HCT116 (cell line): ENCODE data around the gene LIM2. TPM values are rescaled to one million over a fixed set of nuclear protein-coding genes. Genes with fewer than 3 reads are reported as not detected.

Source experiments
- ATAC-seq: fragments of 200-7000 bp; cut with Tn5 transposase; 2 replicates; pipeline ENCODE4 v1.9.1; 2020; ENCODE audit warnings: mild to moderate bottlenecking, moderate library complexity
- BruUV-seq: library from RNA; stranded (reverse); fragments of 400-500 nt; replicated peaks from 2 replicates; lab custom pipeline; 2021; lab: Mats Ljungman, UMichigan
- CTCF ChIA-PET: fragments of 300-600 bp; sonication (Branson Sonifier 250); formaldehyde crosslinking; loops from one replicate; lab custom pipeline; 2021; ENCODE audit warnings: antibody characterized with exemption; lab: Charles Lee
- POLR2A ChIA-PET: fragments of 300-600, 350-600 bp; sonication (Branson Sonifier 250); formaldehyde crosslinking; loops from one replicate; lab custom pipeline; 2021; ENCODE audit warnings: antibody characterized with exemption; lab: Charles Lee
- RAD21 ChIA-PET, 2 experiments: fragments of 300-600 bp; sonication (Branson Sonifier 250); formaldehyde crosslinking; loops; one replicate each; lab custom pipeline; 2023; ENCODE audit warnings: low total read pairs in 2 of 2; ENCODE audit not compliant: uncharacterized antibody in 2 of 2, unreplicated experiment in 2 of 2, low non-redundant PET in 1 of 2; lab: Charles Lee
- DNase-seq: peaks from one replicate; pipeline ENCODE4 v3.0.0-alpha.2; 2010; ENCODE audit warnings: low read depth, low spot score
- H2AFZ ChIP-seq: fragments of 200-600 bp; shearing (Covaris generic), sonication (generic); 2 replicates; pipeline ENCODE4 v1.6.1; 2017; ENCODE audit warnings: low read depth, mixed run types, mixed read lengths, antibody characterized with exemption, low read length; ENCODE audit not compliant: poor library complexity, severe bottlenecking
- H3K27ac ChIP-seq: 2 replicates; pipeline ENCODE4 v1.5.1; 2012; ENCODE audit warnings: low read depth, low read length
- H3K27me3 ChIP-seq: fragments of 200-600 bp; sonication (generic); 2 replicates; pipeline ENCODE4 v1.6.1; 2016; ENCODE audit warnings: mixed run types, low read length, mixed read lengths; ENCODE audit not compliant: insufficient read depth
- H3K36me3 ChIP-seq, 2 experiments: fragments of 200-500 bp in 1 of 2; fragments of 200-600 bp in 1 of 2; sonication (Bioruptor generic) in 1 of 2; sonication (generic) in 1 of 2; 2 replicates each; pipeline versions ENCODE4 v1.5.1 to v1.6.1; 2014 to 2016; ENCODE audit warnings: low read length in 2 of 2, inconsistent platforms in 1 of 2, mixed read lengths in 1 of 2, mixed run types in 1 of 2; ENCODE audit not compliant: insufficient read depth in 2 of 2, control insufficient read depth in 1 of 2
- H3K4me1 ChIP-seq, 2 experiments: fragments of 200-600 bp in 1 of 2; sonication (generic) in 1 of 2; 2 replicates each; pipeline versions ENCODE4 v1.5.1 to v1.6.1; 2012 to 2017; ENCODE audit warnings: low read length in 2 of 2, inconsistent platforms in 1 of 2, mild to moderate bottlenecking in 1 of 2, mixed read lengths in 1 of 2, mixed run types in 1 of 2, moderate library complexity in 1 of 2; ENCODE audit not compliant: insufficient read depth in 2 of 2, control insufficient read depth in 1 of 2
- H3K4me2 ChIP-seq: fragments of 200-600 bp; sonication (generic); 2 replicates; pipeline ENCODE4 v1.6.1; 2017; ENCODE audit warnings: mixed run types, low read length, mixed read lengths
- H3K4me3 ChIP-seq, 2 experiments: fragments of 200-600 bp in 1 of 2; sonication (generic) in 1 of 2; replicated peaks in 1 of 2; 2 replicates each; pipeline ENCODE4 v1.5.1; 2011 to 2016; ENCODE audit warnings: low read length in 2 of 2, control low read depth in 1 of 2, low read depth in 1 of 2, mild to moderate bottlenecking in 1 of 2, mixed read lengths in 1 of 2, mixed run types in 1 of 2
- H3K79me2 ChIP-seq: fragments of 200-600 bp; sonication (generic); 2 replicates; pipeline ENCODE4 v1.6.1; 2017; ENCODE audit warnings: mild to moderate bottlenecking, mixed run types, low read length, moderate library complexity, mixed read lengths; ENCODE audit not compliant: insufficient read depth
- H3K9ac ChIP-seq: fragments of 200-600 bp; sonication (generic); 2 replicates; pipeline ENCODE4 v1.6.1; 2016; ENCODE audit warnings: low read length, mixed read lengths
- H3K9me2 ChIP-seq: fragments of 200-600 bp; sonication (generic), shearing (Covaris generic); 2 replicates; pipeline ENCODE4 v1.6.1; 2017; ENCODE audit warnings: mixed run types, mild to moderate bottlenecking, moderate library complexity; ENCODE audit not compliant: insufficient read depth
- H3K9me3 ChIP-seq, 2 experiments: fragments of 200-500 bp in 1 of 2; fragments of 200-600 bp in 1 of 2; sonication (Bioruptor generic) in 1 of 2; sonication (generic) in 1 of 2; 2 replicates each; pipeline ENCODE4 v1.6.1; 2014 to 2017; ENCODE audit warnings: low read length in 2 of 2, mixed read lengths in 2 of 2, inconsistent platforms in 1 of 2, low read depth in 1 of 2, mild to moderate bottlenecking in 1 of 2, mixed run types in 1 of 2, moderate library complexity in 1 of 2; ENCODE audit not compliant: control insufficient read depth in 1 of 2, insufficient read depth in 1 of 2
- H4K20me1 ChIP-seq: fragments of 200-600 bp; sonication (generic), shearing (Covaris generic); 2 replicates; pipeline ENCODE4 v1.6.1; 2017; ENCODE audit warnings: mixed run types, mild to moderate bottlenecking, moderate library complexity; ENCODE audit not compliant: insufficient read depth
- CBX3 ChIP-seq: IDR thresholded peaks from 2 replicates; pipeline ENCODE4 v1.6.1; 2012; ENCODE audit warnings: low read depth
- CEBPB ChIP-seq: IDR thresholded peaks from 2 replicates; pipeline ENCODE4 v1.6.1; 2012; ENCODE audit warnings: low read depth
- ELF1 ChIP-seq: IDR thresholded peaks from 2 replicates; pipeline ENCODE4 v1.6.1; 2012; ENCODE audit warnings: low read depth, borderline replicate concordance
- EZH2 ChIP-seq: fragments of 200-600 bp; sonication (generic); IDR thresholded peaks from 2 replicates; pipeline ENCODE4 v1.6.1; 2017; ENCODE audit warnings: antibody characterized with exemption, mixed run types
- FOSL1 ChIP-seq: IDR thresholded peaks from 2 replicates; pipeline ENCODE4 v1.6.1; 2012; ENCODE audit warnings: low read depth
- JUND ChIP-seq: IDR thresholded peaks from 2 replicates; pipeline ENCODE4 v1.6.1; 2012
- POLR2A ChIP-seq: IDR thresholded peaks from 2 replicates; pipeline ENCODE4 v1.7.0; 2011; ENCODE audit warnings: borderline replicate concordance; ENCODE audit not compliant: insufficient read depth, insufficient read length; ENCODE audit errors: extremely low read depth
- POLR2AphosphoS5 ChIP-seq: IDR thresholded peaks from 2 replicates; pipeline ENCODE4 v1.6.1; 2011; ENCODE audit warnings: mild to moderate bottlenecking, low read depth, low read length, moderate library complexity
- RAD21 ChIP-seq: IDR thresholded peaks from 2 replicates; pipeline ENCODE4 v1.6.1; 2012; ENCODE audit warnings: low read depth, mild to moderate bottlenecking
- SIN3A ChIP-seq: IDR thresholded peaks from 2 replicates; pipeline ENCODE4 v1.6.1; 2012; ENCODE audit warnings: low read depth
- SRF ChIP-seq: IDR thresholded peaks from 2 replicates; pipeline ENCODE4 v1.6.1; 2012; ENCODE audit warnings: low read depth
- TCF7L2 ChIP-seq: IDR thresholded peaks from 2 replicates; pipeline ENCODE4 v1.7.0; 2011; ENCODE audit warnings: borderline replicate concordance, inconsistent platforms; ENCODE audit not compliant: insufficient read depth, insufficient read length; ENCODE audit errors: extremely low read depth
- YY1 ChIP-seq: IDR thresholded peaks from 2 replicates; pipeline ENCODE4 v1.6.1; 2011; ENCODE audit warnings: low read length, low read depth, moderate library complexity, mild to moderate bottlenecking; ENCODE audit not compliant: insufficient replicate concordance; ENCODE audit errors: extremely low read depth
- ZNF274 ChIP-seq: fragments of 200-500 bp; sonication (Bioruptor generic); IDR thresholded peaks from 2 replicates; pipeline ENCODE4 v1.6.1; 2014; ENCODE audit warnings: mild to moderate bottlenecking, low read depth, low read length, inconsistent platforms
- intact Hi-C: fragments of 100-400 bp; cut with micrococcal nuclease; formaldehyde crosslinking; loops from 2 replicates; pipeline ENCODE4 v1.10.0; 2022
- total RNA-seq: library from RNA; stranded (reverse); gene quantifications from one replicate; pipeline ENCODE4 v1.2.1, GENCODE V29; 2021; ENCODE audit not compliant: unreplicated experiment
- TF ChIP-seq, protein P1 (sequence below): IDR thresholded peaks from 2 replicates; pipeline ENCODE4 v1.6.1; 2011; ENCODE audit warnings: mild to moderate bottlenecking, low read length, moderate library complexity; ENCODE audit not compliant: insufficient replicate concordance; ENCODE audit errors: extremely low read depth
- TF ChIP-seq, protein P2 (sequence below): IDR thresholded peaks from 2 replicates; pipeline ENCODE4 v1.6.1; 2012
- TF ChIP-seq, protein P3 (sequence below), 3 experiments: fragments of 200-600 bp in 1 of 3; sonication (generic) in 1 of 3; IDR thresholded peaks in 2 of 3; conservative IDR thresholded peaks in 1 of 3; 2 replicates each; pipeline ENCODE4 v1.5.1; 2012 to 2017; ENCODE audit warnings: low read depth in 2 of 3, low read length in 2 of 3, antibody characterized with exemption in 1 of 3, borderline replicate concordance in 1 of 3, control low read depth in 1 of 3, mild to moderate bottlenecking in 1 of 3, mixed read lengths in 1 of 3, mixed run types in 1 of 3, moderate library complexity in 1 of 3; ENCODE audit not compliant: insufficient read depth in 1 of 3
- TF ChIP-seq, protein P4 (sequence below): IDR thresholded peaks from 2 replicates; pipeline ENCODE4 v1.6.1; 2012

Gene LIM2
- total RNA-seq, 1 experiment from 2014 or later = not detected

DNA sequence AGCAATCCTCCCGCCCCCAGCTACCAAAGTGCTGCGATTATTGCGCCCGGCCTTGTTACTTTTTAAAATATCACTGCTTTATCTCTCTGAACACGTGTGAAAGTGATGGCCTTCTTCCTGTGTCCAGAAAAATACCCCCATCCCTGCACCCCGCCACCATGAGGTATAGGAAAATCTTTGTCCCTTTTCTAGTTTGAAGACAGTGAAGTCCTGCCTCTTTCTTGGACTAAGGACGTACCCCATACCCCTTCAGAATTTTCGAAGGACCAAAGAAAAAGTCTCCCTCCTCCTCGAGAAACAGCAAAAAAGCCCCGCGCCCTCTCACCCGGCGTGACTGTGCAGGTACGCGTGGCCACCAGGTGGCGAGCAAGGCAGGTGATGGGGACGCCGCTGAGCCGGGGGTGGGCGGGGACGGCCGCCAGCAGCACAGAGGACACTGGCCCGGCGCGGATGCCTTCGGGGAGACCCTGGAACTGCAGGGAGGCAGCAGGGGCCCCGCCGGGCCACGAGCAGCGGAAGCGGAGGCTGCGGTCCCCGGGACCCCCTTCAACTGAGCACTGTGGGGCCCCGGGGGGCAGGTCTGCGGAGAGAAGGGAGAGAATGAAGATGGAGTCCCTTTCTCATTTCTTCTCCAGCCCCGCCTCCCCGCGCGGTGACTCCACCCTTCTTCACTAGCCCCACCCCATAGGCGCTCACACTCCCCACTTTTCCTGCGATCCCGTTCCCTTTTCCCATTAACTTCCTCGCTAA, 49.0 kb downstream of the LIM2 start:
- H3K79me2 ChIP-seq = no peaks in the 10 kb centered on the region
- peak overlapping the region; percentile 95 for H2AFZ ChIP-seq
- DNase-seq (peak; percentile 56), ATAC-seq (peak; percentile 76)
- H3K36me3 ChIP-seq = no peaks in the 10 kb centered on the region
- intact Hi-C loops = loop anchor here (1.0 kb wide), 5 partner anchors 29 to 319 kb away; no protein-coding TSS in a partner anchor
- H3K9ac ChIP-seq = peak overlapping the region; percentile 70
- POLR2A ChIA-PET = interaction anchor here (0.9 to 1.7 kb wide), 2 partner anchors 21 to 29 kb away, joined by 5 to 12 read pairs; no protein-coding TSS in a partner anchor
- no peaks in the 10 kb centered on the region for H3K9me3 ChIP-seq
- H4K20me1 ChIP-seq = no peaks in the 10 kb centered on the region
- no peaks in the 10 kb centered on the region for H3K9me2 ChIP-seq
- RAD21 ChIA-PET = interaction anchor here in 1 of 2 experiments (0.6 to 1.0 kb wide), 3 partner anchors 69 to 101 kb away, joined by 3 to 4 read pairs (median 4); no protein-coding TSS in a partner anchor
- H3K4me3 ChIP-seq = peak overlapping the region; percentile 54 to 67
- CTCF ChIA-PET = interaction anchor here (0.7 to 1.6 kb wide), 10 partner anchors 14 to 323 kb away, joined by 3 to 21 read pairs (median 7); no protein-coding TSS in a partner anchor
- peaks cover 5 to 45% of the 10 kb centered on the region in 2 experiments; a peak in 3 of 4 replicates for H3K4me1 ChIP-seq
- H3K4me2 ChIP-seq = peak overlapping the region; percentile 90
- no TSS peak for BruUV-seq
- H3K27me3 ChIP-seq = no peaks in the 10 kb centered on the region
- H3K27ac ChIP-seq = peak overlapping the region; percentile 55
- TF ChIP-seq FOSL1 = no peak
- no peak for TF ChIP-seq JUND
- peak; percentile 34; the same call in 1 of the 2 replicates for TF ChIP-seq POLR2AphosphoS5
- TF ChIP-seq SRF = no peak
- TF ChIP-seq, protein P1, sequence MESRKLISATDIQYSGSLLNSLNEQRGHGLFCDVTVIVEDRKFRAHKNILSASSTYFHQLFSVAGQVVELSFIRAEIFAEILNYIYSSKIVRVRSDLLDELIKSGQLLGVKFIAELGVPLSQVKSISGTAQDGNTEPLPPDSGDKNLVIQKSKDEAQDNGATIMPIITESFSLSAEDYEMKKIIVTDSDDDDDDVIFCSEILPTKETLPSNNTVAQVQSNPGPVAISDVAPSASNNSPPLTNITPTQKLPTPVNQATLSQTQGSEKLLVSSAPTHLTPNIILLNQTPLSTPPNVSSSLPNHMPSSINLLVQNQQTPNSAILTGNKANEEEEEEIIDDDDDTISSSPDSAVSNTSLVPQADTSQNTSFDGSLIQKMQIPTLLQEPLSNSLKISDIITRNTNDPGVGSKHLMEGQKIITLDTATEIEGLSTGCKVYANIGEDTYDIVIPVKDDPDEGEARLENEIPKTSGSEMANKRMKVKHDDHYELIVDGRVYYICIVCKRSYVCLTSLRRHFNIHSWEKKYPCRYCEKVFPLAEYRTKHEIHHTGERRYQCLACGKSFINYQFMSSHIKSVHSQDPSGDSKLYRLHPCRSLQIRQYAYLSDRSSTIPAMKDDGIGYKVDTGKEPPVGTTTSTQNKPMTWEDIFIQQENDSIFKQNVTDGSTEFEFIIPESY = no peak
- no peak for TF ChIP-seq EZH2
- no peak for TF ChIP-seq CEBPB
- TF ChIP-seq ELF1 = no peak
- TF ChIP-seq CBX3 = no peak
- TF ChIP-seq TCF7L2 = no peak
- TF ChIP-seq, protein P2, sequence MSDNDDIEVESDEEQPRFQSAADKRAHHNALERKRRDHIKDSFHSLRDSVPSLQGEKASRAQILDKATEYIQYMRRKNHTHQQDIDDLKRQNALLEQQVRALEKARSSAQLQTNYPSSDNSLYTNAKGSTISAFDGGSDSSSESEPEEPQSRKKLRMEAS = peak; percentile 70; the same call in 1 of the 2 replicates
- TF ChIP-seq SIN3A = no peak
- no peak for TF ChIP-seq POLR2A
- TF ChIP-seq, protein P3, sequence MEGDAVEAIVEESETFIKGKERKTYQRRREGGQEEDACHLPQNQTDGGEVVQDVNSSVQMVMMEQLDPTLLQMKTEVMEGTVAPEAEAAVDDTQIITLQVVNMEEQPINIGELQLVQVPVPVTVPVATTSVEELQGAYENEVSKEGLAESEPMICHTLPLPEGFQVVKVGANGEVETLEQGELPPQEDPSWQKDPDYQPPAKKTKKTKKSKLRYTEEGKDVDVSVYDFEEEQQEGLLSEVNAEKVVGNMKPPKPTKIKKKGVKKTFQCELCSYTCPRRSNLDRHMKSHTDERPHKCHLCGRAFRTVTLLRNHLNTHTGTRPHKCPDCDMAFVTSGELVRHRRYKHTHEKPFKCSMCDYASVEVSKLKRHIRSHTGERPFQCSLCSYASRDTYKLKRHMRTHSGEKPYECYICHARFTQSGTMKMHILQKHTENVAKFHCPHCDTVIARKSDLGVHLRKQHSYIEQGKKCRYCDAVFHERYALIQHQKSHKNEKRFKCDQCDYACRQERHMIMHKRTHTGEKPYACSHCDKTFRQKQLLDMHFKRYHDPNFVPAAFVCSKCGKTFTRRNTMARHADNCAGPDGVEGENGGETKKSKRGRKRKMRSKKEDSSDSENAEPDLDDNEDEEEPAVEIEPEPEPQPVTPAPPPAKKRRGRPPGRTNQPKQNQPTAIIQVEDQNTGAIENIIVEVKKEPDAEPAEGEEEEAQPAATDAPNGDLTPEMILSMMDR (IDR thresholded peaks at IDR 0.05 in 2 of 3, conservative IDR thresholded peaks at IDR 0.05 in 1 of 3; ENCODE audit: borderline replicate concordance in 1 of 3, insufficient read depth in 1 of 3, low read depth in 2 of 3, low read length in 2 of 3) = peak; percentile 86 to 92 (median 89)
- TF ChIP-seq YY1 = peak; percentile 33
- no peak for TF ChIP-seq ZNF274
- TF ChIP-seq RAD21 = peak; percentile 86
- TF ChIP-seq, protein P4, sequence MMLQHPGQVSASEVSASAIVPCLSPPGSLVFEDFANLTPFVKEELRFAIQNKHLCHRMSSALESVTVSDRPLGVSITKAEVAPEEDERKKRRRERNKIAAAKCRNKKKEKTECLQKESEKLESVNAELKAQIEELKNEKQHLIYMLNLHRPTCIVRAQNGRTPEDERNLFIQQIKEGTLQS = no peak
